ENCODE data around the gene CDC6.

Gene CDC6

DNA sequence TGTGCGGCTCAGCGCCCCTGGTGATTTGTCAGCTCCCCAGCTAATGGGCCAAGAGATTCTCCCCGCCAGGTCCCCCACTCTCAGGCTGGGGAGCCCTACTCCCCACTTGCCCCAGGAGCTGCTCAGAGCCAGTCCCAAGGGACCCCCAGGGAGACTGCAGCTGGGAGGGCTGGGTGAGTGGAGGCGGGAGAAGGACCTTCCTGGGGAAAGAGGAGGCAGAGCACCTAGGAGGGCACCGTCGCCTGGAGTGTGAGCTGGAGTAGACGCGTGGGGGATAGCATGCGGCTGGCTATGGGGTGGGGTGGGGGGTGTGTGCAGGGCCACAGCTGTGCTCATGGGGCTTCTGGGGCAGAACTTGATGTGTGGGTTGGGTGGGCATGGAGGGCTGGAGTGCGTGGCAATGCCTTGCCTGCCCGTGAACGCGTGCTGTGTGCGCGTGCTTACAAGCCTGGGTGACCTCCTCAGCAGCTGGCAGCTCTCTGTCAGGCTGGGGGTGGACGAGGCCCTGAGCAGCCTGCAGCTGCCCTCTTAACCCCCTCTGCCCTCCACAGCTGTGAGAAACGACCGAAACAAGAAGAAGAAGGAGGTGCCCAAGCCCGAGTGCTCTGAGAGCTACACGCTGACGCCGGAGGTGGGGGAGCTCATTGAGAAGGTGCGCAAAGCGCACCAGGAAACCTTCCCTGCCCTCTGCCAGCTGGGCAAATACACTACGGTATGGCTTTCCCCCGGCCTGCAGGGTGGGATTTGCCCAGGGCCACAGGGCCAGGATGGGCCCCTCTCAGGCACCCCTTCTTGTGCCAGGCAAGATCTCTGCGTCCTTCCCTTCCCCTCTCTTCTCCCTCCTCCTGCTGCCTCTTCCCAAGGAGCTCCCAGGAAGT, 63.9 kb downstream of the CDC6 start:
- Mint-ChIP-seq H3K27ac (ENCODE audit: low read depth) (no peak overlapping the region), H3K4me1 (peaks cover 38% of the 10 kb centered on the region), H3K27me3 (no peaks in the 10 kb centered on the region), H3K9me3 (no peaks in the 10 kb centered on the region), H3K4me3 (no peak overlapping the region), H3K36me3 (ENCODE audit: insufficient read depth) (peaks cover 39% of the 10 kb centered on the region)
- DNase-seq (ENCODE audit: low spot score in 2 of 2): no peak
- ATAC-seq (replicated peaks; ENCODE audit: extremely low read depth, poor library complexity, severe bottlenecking): no peak

DNA sequence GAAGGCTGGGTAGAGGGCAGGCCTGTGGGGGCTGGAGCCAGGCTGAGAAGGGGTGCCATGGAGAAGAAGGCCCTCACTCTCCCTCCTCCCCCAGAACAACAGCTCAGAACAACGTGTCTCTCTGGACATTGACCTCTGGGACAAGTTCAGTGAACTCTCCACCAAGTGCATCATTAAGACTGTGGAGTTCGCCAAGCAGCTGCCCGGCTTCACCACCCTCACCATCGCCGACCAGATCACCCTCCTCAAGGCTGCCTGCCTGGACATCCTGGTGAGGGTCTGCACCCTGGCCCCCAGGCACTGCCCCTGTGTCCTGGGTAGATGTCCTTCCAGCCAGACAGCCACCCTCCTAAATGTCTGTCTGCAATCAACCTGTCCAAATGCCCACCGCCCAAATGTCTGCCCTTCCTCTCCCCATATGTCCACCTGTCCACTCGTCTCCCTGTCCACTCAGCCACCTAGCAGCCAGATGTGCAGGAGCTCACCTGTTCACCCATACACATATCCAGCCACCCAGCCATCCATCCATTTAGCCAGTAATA, 64.6 kb downstream of the CDC6 start:
- no peak overlapping the region for H3K27ac Mint-ChIP-seq (ENCODE audit: low read depth)
- no peaks in the 10 kb centered on the region for H3K27me3 Mint-ChIP-seq
- no peak overlapping the region for H3K4me3 Mint-ChIP-seq
- ATAC-seq (replicated peaks; ENCODE audit: extremely low read depth, poor library complexity, severe bottlenecking) (no peak), DNase-seq (ENCODE audit: low spot score in 2 of 2) (no peak)
- H3K36me3 Mint-ChIP-seq (ENCODE audit: insufficient read depth): peaks cover 36% of the 10 kb centered on the region
- H3K4me1 Mint-ChIP-seq: peaks cover 32% of the 10 kb centered on the region
- H3K9me3 Mint-ChIP-seq: no peaks in the 10 kb centered on the region

GRCh38 chr17:40352779-40353394, 65.2 kb downstream of the CDC6 start:
- H3K9me3 Mint-ChIP-seq: no peaks in the 10 kb centered on the region
- no peak overlapping the region for H3K27ac Mint-ChIP-seq (ENCODE audit: low read depth)
- peaks cover 26% of the 10 kb centered on the region for H3K4me1 Mint-ChIP-seq
- no peak overlapping the region for H3K4me3 Mint-ChIP-seq
- H3K36me3 Mint-ChIP-seq (ENCODE audit: insufficient read depth): peaks cover 36% of the 10 kb centered on the region
- no peak for DNase-seq (ENCODE audit: low spot score in 2 of 2)
- no peaks in the 10 kb centered on the region for H3K27me3 Mint-ChIP-seq
- ATAC-seq (replicated peaks; ENCODE audit: extremely low read depth, poor library complexity, severe bottlenecking): no peak

Data from central memory CD8-positive, alpha-beta T cell (primary cell).